ENCODE results near the gene TNFAIP8L2. TPM values are rescaled to one million over a fixed set of nuclear protein-coding genes. Genes with fewer than 3 reads are reported as not detected.

Gene TNFAIP8L2
- total and polyA plus RNA-seq, 2 of the 8 experiments (the other 6 are each of a cell fraction or from before 2014, with no cell fraction given): not detected

DNA sequence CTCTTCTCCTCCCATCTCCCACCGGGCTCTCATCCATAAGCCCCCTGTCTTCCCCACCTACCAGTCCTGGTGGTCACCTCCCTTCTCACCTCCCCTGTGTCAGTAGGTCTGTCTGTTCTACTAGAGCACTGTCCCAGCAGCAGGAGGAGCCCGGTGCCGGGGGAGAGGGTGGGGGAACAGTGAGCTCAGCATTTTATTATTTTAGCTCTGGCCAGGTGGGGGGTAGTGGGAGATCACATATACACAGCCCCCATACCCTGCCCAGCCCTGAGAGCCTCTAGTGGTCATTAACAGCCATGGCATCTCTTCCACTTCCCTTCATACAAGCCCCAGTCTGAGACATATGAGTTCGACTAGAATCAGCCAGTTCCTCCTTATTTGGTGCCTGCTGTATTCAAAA lies 19.4 kb downstream of the TNFAIP8L2 start, which contains the start of gene TMOD4 (continued):
- TF ChIP-seq, protein P1, sequence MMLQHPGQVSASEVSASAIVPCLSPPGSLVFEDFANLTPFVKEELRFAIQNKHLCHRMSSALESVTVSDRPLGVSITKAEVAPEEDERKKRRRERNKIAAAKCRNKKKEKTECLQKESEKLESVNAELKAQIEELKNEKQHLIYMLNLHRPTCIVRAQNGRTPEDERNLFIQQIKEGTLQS (IDR thresholded peaks at IDR 0.05; ENCODE audit: insufficient read depth, low read depth, low read length): no peak
- TF ChIP-seq EZH2 (IDR thresholded peaks at IDR 0.05; ENCODE audit: low read depth, low read length, severe bottlenecking) (no peak), SAP30 (IDR thresholded peaks at IDR 0.05; ENCODE audit: insufficient read depth, insufficient replicate concordance, low read length) (no peak)
- TF ChIP-seq, protein P2, sequence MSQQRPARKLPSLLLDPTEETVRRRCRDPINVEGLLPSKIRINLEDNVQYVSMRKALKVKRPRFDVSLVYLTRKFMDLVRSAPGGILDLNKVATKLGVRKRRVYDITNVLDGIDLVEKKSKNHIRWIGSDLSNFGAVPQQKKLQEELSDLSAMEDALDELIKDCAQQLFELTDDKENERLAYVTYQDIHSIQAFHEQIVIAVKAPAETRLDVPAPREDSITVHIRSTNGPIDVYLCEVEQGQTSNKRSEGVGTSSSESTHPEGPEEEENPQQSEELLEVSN (IDR thresholded peaks at IDR 0.05): no peak

Measured in H1 (cell line).